Mesodermal cell (in vitro differentiated cells): Measurements from ENCODE around the gene NANOG.
"Not testable (repeated sequence)": the region's sequence is repeated elsewhere in the genome, so short reads cannot be mapped to it uniquely, and the experiment has no call there.

ENCODE experiments used
- H3K27ac ChIP-seq: 2 replicates; pipeline ENCODE4 v1.7.0; 2013; ENCODE audit warnings: mild to moderate bottlenecking, low read depth, low read length, moderate library complexity; ENCODE audit not compliant: severe bottlenecking
- H3K36me3 ChIP-seq: 2 replicates; pipeline ENCODE4 v1.7.1; 2013; ENCODE audit warnings: mild to moderate bottlenecking, low read length, moderate library complexity; ENCODE audit not compliant: control insufficient read depth, insufficient read depth
- H3K4me1 ChIP-seq: one replicate; pipeline ENCODE4 v1.7.1; 2013; ENCODE audit warnings: mild to moderate bottlenecking, low read length; ENCODE audit not compliant: insufficient read depth, control insufficient read depth, poor library complexity, severe bottlenecking
- H3K4me3 ChIP-seq: 2 replicates; pipeline ENCODE4 v1.7.0; 2013; ENCODE audit warnings: low read length, control low read depth, mild to moderate bottlenecking; ENCODE audit not compliant: insufficient read depth, poor library complexity, severe bottlenecking; ENCODE audit errors: extremely low read depth
- H3K9me3 ChIP-seq: 2 replicates; pipeline ENCODE4 v1.7.1; 2013; ENCODE audit warnings: mild to moderate bottlenecking, low read length, moderate library complexity; ENCODE audit not compliant: control insufficient read depth
- WGBS, 2 experiments: methylation state at CpG; one replicate each; pipeline ENCODE4 v1.1.5; 2013; ENCODE audit warnings: missing lambda C conversion rate in 2 of 2; ENCODE audit not compliant: insufficient coverage in 2 of 2; 5-methylcytosine and 5-hydroxymethylcytosine counted together

Gene NANOG

DNA sequence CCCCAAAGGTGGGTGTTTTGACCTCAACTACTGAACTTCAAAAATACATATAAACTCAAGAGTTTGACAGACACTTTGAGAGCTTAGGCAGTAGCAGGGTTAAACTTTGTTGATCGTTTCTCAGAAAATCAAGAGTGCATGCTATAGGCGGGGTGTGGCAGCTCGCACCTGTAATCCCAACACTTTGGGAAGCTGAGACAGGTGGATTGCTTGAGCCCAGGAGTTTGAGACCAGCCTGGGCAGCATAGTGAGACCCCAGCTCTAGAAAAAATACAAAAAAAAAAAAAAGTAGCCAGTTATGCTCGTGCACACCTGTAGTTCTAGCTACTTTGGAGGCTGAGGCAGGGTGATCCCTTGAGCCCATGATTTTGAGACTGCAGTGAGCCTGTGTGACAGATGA lies 12.3 kb downstream of the NANOG start:
- H3K9me3 ChIP-seq: no peaks in the 10 kb centered on the region
- 69 to 94% methylated on average over 2 to 4 of the region's 4 CpGs for WGBS, 2 experiments
- no peak overlapping the region for H3K4me3 ChIP-seq
- H3K36me3 ChIP-seq: no peaks in the 10 kb centered on the region
- H3K4me1 ChIP-seq: peaks cover 7% of the 10 kb centered on the region
- no peak overlapping the region for H3K27ac ChIP-seq

DNA sequence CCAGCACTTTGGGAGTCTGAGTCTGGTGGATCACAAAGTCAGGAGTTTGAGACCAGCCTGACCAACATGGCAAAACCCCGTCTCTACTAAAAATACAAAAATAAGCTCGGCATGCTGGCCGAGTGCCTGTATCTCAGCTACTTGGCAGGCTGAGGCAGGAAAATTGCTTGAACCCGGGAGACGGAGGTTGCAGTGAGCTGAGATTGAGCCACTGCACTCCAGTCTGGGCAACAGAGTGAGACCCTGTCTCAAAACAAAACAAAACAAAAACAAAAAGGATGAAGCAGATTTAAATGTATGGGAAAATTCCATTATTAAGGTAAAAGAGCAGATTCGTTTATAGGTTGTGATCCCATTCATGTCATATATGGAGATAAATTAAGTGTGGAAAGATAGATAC lies 17.1 kb downstream of the NANOG start:
- not testable (repeated sequence) for H3K4me3 ChIP-seq, H3K4me1 ChIP-seq, H3K27ac ChIP-seq, H3K9me3 ChIP-seq, H3K36me3 ChIP-seq
- WGBS, 2 experiments: 90 to 95% methylated on average over 5 of the region's 6 CpGs

DNA sequence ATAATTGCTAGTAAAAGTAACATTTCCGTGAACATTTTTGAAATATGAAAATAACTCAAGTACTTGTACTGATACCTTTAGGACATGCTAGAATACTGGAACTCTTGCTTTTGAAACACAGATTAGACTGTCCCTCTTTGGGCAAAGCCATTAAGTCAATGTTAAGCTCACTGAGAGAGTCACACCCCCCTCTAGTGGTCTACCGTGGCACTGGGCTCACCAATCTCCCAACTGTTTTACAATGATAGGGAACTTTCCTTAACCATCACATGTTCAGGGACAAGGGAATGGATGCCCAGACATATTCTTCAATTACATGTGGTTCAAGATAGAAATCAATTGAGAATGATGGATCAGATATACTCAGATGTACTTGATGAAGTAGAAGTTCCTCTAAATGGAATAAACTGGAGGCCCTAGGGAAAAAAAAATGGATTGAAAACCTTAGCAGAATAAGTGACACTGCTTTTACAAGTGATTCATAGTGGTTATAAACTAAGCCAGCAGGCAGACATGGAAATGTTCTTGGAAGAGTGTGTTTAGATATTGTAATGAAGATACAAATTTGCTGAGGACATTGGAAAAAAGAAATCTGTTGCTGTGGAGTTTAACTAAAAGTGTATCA lies 17.8 kb downstream of the NANOG start:
- no CpG with 5 or more reads among the region's 2 CpGs for WGBS, 2 experiments
- H3K27ac ChIP-seq: no peak overlapping the region
- peaks cover 4% of the 10 kb centered on the region for H3K4me1 ChIP-seq
- no peak overlapping the region for H3K4me3 ChIP-seq
- H3K36me3 ChIP-seq: no peaks in the 10 kb centered on the region
- H3K9me3 ChIP-seq: no peaks in the 10 kb centered on the region

DNA sequence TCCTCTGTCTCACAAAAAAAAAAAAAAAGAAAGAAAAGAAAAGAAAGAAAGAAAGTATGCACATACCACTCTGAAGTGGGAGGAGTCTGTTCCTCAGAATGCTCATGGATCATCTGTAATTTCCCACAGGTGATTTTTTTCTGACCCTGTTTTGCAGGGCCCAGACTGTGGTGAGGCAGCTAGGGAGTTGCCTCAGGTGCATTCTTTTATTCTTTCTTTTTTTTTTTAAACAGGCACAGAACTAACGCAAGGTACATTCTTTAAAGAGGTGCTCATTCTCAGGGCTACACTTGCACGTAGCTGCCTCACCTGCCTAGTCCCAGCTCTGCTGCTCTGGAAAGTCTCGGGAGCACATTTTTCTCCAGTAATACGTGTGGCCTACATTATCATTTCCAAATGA lies 36.6 kb downstream of the NANOG start:
- H3K4me1 ChIP-seq, H3K27ac ChIP-seq, H3K36me3 ChIP-seq, H3K9me3 ChIP-seq, H3K4me3 ChIP-seq: not testable (repeated sequence)
- WGBS, 2 experiments: no CpG with 5 or more reads among the region's 4 CpGs

DNA sequence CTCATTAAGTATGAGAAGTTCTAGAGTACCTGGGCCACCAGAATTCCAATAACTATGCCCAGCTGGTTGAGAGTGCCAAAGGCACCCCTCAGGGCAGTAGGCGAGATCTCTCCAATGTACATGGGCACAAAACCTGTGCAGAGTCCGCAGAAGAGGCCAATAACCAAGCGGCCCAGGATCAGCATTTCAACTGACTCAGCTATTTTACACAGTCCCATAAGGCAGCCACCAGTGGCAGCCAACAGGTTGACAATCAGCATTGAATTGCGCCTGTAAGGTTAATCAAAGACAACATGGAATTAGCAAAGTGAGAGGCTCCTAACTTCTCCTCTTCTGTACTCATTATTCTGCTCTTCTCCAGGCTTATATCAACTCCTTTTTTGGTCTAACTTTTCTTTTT lies 40.5 kb downstream of the NANOG start:
- H3K27ac ChIP-seq, H3K4me3 ChIP-seq, H3K4me1 ChIP-seq, H3K36me3 ChIP-seq, H3K9me3 ChIP-seq: not testable (repeated sequence)
- 92 to 95% methylated on average over 4 of the region's 4 CpGs for WGBS, 2 experiments

DNA sequence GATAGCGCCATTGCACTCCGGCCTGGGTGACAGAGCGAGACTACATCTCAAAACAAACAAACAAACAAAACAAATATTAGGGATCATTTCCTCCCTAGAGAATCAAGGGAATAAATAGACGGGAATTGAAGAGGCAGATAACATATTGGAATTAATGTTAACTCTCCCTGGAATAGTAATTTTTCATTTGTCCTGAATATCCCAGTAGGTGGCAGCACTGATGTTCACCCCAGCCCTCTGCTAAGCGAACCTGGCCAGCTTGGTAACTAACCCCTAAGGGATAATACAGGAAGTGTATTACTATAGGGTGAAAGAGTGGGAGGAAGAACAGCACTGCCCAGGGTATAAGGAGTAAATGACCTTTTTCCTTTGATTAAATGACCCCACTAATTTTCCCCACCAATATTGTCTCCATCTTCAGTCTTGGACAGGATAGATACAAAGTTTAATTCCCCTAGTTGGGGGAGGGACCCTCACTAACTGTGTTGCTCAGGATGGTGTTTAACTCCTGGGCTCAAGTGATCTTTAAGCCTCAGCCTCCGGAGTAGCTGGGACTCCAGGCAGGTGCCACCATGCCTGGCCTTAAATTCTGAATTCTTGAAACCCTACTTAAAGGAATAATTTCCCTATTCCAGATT lies 43.0 kb downstream of the NANOG start:
- Histone ChIP-seq H3K4me3 (no peak overlapping the region), H3K4me1 (no peaks in the 10 kb centered on the region), H3K27ac (no peak overlapping the region), H3K9me3 (no peaks in the 10 kb centered on the region), H3K36me3 (no peaks in the 10 kb centered on the region)
- WGBS, 2 experiments: 89 to 90% methylated on average over 1 to 3 of the region's 6 CpGs

DNA sequence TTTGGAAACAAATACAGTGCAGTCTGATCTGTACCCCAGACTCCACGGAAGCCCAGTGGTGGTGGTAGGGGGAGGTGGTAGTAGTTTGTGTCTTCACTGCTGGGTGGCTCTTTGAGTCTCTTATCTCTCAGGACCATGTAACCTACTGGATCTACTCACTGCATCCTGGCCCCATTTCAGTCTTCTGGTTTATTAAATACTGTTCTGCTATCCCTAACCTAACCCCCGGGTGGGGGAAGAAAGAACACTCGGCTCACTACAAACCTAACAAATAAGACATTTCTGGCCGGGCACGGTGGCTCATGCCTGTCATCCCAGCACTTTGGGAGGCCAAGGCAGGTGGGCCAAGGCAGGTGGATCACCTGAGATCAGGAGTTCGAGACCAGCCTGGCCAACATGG lies 44.0 kb downstream of the NANOG start:
- WGBS, 2 experiments: 86 to 88% methylated on average over 1 to 5 of the region's 6 CpGs
- H3K27ac ChIP-seq, H3K4me1 ChIP-seq, H3K36me3 ChIP-seq, H3K9me3 ChIP-seq, H3K4me3 ChIP-seq: not testable (repeated sequence)

DNA sequence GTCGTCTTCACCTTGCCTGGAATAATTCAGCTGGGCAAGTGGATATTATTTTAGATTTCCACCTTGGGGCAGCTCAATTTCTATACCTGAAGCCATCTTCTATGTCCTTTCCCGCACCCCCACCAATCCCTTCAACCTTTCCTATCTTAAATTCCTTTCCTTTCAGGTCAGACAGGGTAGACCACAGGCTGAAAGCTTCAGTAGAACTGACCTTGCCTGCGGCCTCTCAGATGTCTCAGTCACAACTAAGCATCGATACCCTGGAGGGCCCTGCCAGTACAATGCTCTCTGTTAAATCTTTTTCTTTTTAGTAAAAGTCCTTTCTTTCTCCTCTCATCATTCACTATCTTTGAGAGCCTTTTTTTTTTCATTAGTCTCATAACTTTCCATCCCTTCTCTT lies 44.6 kb downstream of the NANOG start:
- 84 to 86% methylated on average over 3 to 4 of the region's 4 CpGs for WGBS, 2 experiments
- no peaks in the 10 kb centered on the region for H3K36me3 ChIP-seq
- H3K27ac ChIP-seq: no peak overlapping the region
- no peaks in the 10 kb centered on the region for H3K9me3 ChIP-seq
- no peak overlapping the region for H3K4me3 ChIP-seq
- no peaks in the 10 kb centered on the region for H3K4me1 ChIP-seq

DNA sequence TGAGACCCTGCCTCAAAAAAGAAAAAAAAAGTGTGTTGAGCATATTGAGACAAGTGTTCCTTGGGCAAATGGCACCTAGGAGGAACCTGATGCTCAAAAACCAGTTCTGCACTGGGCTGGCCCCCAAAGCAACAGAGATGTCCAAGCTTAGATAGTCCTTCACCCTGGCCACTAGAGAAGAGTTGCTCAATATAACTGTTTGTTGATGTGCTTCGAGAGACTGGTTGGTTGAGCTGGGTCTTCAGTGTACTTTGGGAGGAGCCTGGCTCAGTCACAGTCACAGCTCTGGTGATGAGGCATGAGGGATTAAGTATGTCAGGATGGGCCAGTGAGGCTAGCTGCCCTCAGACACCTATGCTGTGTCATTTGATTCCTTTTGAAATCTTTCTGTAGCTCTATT lies 45.5 kb downstream of the NANOG start:
- H3K36me3 ChIP-seq: no peaks in the 10 kb centered on the region
- no peaks in the 10 kb centered on the region for H3K9me3 ChIP-seq
- H3K4me3 ChIP-seq: no peak overlapping the region
- H3K4me1 ChIP-seq: peaks cover under 1% of the 10 kb centered on the region
- H3K27ac ChIP-seq: no peak overlapping the region
- WGBS, 2 experiments: 80% methylated on average over 1 of the region's 1 CpG; no CpG with 5 or more reads in 1 of the 2 experiments

DNA sequence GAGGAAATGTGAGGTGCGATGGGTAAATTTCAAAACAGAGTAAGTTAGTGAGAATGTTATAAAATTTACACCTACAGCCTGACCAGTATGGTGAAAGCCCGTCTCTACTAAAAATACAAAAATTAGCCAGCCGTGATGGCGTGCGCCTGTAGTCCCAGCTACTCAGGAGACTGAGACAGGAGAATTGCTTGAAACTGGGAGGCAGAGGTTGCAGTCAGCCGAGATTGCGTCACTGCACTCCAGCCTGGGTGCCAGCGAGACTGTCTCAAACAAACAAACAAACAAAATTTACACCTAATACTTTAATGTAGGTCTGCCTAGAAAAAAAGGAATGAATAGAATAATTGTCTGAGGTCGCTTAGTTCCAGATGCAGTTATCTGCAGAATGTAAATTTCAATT lies 45.9 kb downstream of the NANOG start:
- H3K4me3 ChIP-seq: no peak overlapping the region
- H3K27ac ChIP-seq: no peak overlapping the region
- H3K36me3 ChIP-seq: no peaks in the 10 kb centered on the region
- WGBS, 2 experiments: 90 to 100% methylated on average over 1 to 2 of the region's 9 CpGs
- H3K4me1 ChIP-seq: peaks cover 3% of the 10 kb centered on the region
- H3K9me3 ChIP-seq: no peaks in the 10 kb centered on the region

DNA sequence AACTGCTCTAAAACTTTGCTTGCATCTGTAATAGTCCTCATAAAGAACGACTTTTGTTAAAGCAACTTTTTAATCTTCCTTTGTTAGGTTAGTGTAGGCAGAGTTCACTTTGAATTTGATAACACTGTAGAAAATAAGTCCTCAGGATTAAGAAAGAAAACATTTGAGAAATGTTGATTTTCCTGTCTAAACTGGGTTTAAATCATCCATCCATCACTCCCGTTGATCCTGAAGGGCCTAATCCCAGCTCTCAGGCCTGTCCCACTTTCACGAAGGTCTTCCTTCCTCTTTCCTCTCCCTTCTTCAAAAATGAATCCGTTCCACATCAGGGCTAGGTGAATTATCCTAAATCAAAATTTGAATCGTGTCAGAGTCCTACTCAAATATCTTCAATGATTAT lies 46.6 kb downstream of the NANOG start:
- Histone ChIP-seq H3K4me1 (peaks cover 3% of the 10 kb centered on the region), H3K36me3 (no peaks in the 10 kb centered on the region), H3K4me3 (no peak overlapping the region), H3K9me3 (no peaks in the 10 kb centered on the region), H3K27ac (no peak overlapping the region)
- 89 to 94% methylated on average over 4 of the region's 5 CpGs for WGBS, 2 experiments
